K562 (cell line): ENCODE measurements around the gene HUNK.

ENCODE experiments used
- ETV6 ChIP-seq, 3 experiments: fragments of 150-350 bp in 1 of 3; sonication (generic) in 1 of 3; formaldehyde crosslinking in 1 of 3; IDR thresholded peaks; 2 replicates each; pipeline versions ENCODE4 v1.6.1 to v1.8.0; 2014 to 2022; ENCODE audit warnings: borderline replicate concordance in 2 of 3, low read depth in 2 of 3, antibody characterized with exemption in 1 of 3, low read length in 1 of 3, mild to moderate bottlenecking in 1 of 3, missing genetic modification reagents in 1 of 3
- GABPA ChIP-seq: fragments of 200-800 bp; sonication (Bioruptor generic); conservative IDR thresholded peaks from 2 replicates; pipeline ENCODE4 v1.6.1; 2016; ENCODE audit warnings: low read depth, missing genetic modification characterization, missing compliant biosample characterization
- POLR2A ChIP-seq: fragments of 450-650 bp; conservative IDR thresholded peaks from 2 replicates; pipeline ENCODE4 v1.6.1; 2016
- RFX7 ChIP-seq: fragments of 250-450 bp; sonication (Bioruptor Pico); IDR thresholded peaks from 2 replicates; pipeline ENCODE4 v1.5.1; 2021; ENCODE audit warnings: mild to moderate bottlenecking
- TAF1 ChIP-seq: IDR thresholded peaks from 2 replicates; pipeline ENCODE4 v1.6.1; 2011; ENCODE audit warnings: mild to moderate bottlenecking, low read length, moderate library complexity; ENCODE audit not compliant: insufficient read depth, control insufficient read depth, severe bottlenecking; ENCODE audit errors: extremely low read depth
- ZBTB7A ChIP-seq: IDR thresholded peaks from 2 replicates; pipeline ENCODE4 v1.6.1; 2011; ENCODE audit warnings: low read depth, mild to moderate bottlenecking, low read length, moderate library complexity, borderline replicate concordance; ENCODE audit not compliant: control insufficient read depth
- ZFPM2 ChIP-seq: fragments of 250-450 bp; sonication (Bioruptor Pico); IDR thresholded peaks from 2 replicates; pipeline ENCODE4 v1.5.1; 2022; ENCODE audit warnings: mild to moderate bottlenecking
- ZNF408 ChIP-seq: fragments of 250-450 bp; sonication (Bioruptor Pico); IDR thresholded peaks from 2 replicates; pipeline ENCODE4 v1.4.0; 2020; ENCODE audit warnings: low read depth, mild to moderate bottlenecking, moderate library complexity
- TF ChIP-seq, protein P1 (sequence below): fragments of 450-650 bp; formaldehyde crosslinking; IDR thresholded peaks from 2 replicates; pipeline ENCODE4 v1.4.0; 2022; ENCODE audit warnings: missing genetic modification characterization
- TF ChIP-seq, protein P2 (sequence below): sonication (generic); formaldehyde crosslinking; IDR thresholded peaks from 2 replicates; pipeline ENCODE4 v1.9.0; 2022; ENCODE audit warnings: mild to moderate bottlenecking, missing genetic modification reagents

DNA sequence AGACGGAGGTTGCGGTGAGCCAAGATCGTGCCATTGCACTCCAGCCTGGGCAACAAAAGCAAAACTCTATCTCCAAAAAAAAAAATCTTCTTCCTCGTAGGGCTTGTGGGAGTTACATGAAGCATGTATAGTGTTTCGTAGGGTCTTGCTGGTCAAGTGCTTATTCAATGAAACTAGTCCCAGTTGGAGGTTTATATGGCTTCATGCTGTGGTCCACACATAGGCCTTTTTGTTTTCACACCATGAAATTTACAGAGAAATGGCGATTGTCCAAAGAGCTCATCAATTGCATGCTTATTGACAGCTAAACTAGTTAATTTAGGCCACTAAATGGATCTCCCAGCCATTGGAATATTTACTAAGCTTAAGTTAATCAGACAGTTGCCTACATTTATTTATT is 29.6 kb downstream of the HUNK start:
- no peak for TF ChIP-seq GABPA
- TF ChIP-seq, protein P1, sequence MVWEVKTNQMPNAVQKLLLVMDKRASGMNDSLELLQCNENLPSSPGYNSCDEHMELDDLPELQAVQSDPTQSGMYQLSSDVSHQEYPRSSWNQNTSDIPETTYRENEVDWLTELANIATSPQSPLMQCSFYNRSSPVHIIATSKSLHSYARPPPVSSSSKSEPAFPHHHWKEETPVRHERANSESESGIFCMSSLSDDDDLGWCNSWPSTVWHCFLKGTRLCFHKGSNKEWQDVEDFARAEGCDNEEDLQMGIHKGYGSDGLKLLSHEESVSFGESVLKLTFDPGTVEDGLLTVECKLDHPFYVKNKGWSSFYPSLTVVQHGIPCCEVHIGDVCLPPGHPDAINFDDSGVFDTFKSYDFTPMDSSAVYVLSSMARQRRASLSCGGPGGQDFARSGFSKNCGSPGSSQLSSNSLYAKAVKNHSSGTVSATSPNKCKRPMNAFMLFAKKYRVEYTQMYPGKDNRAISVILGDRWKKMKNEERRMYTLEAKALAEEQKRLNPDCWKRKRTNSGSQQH (CRISPR knock-in tag) = no peak
- TF ChIP-seq ZBTB7A = no peak
- TF ChIP-seq, protein P2, sequence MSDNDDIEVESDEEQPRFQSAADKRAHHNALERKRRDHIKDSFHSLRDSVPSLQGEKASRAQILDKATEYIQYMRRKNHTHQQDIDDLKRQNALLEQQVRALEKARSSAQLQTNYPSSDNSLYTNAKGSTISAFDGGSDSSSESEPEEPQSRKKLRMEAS (CRISPR knock-in tag) = no peak
- TF ChIP-seq ETV6 (IDR thresholded peaks at IDR 0.05; ENCODE audit: borderline replicate concordance in 1 of 2, low read depth in 2 of 2, low read length in 1 of 2) = no peak
- TF ChIP-seq ETV6 (CRISPR knock-in tag; IDR thresholded peaks at IDR 0.05; ENCODE audit: borderline replicate concordance) = no peak
- TF ChIP-seq POLR2A = no peak
- no peak for TF ChIP-seq TAF1
- TF ChIP-seq RFX7 = no peak
- no peak for TF ChIP-seq ZFPM2
- no peak for TF ChIP-seq ZNF408 (CRISPR knock-in tag)
